Effector memory CD4-positive, alpha-beta T cell (primary cell): ENCODE results near the gene RMND5B.

Source experiments
- DNase-seq, 3 donors: peaks; one replicate each; pipeline ENCODE4 v3.0.0-alpha.2; 2020
- H3K27ac ChIP-seq: 2 replicates; pipeline ENCODE4 v1.7.0; 2013; ENCODE audit warnings: mild to moderate bottlenecking, low read length, moderate library complexity; ENCODE audit not compliant: insufficient read depth, poor library complexity, severe bottlenecking
- H3K27me3 ChIP-seq: replicated peaks from 2 replicates; pipeline ENCODE4 v1.7.0; 2013; ENCODE audit warnings: mild to moderate bottlenecking, low read length; ENCODE audit not compliant: insufficient read depth, control insufficient read depth, poor library complexity, severe bottlenecking
- H3K36me3 ChIP-seq: 2 replicates; pipeline ENCODE4 v1.7.0; 2013; ENCODE audit warnings: mild to moderate bottlenecking, low read length, moderate library complexity; ENCODE audit not compliant: control insufficient read depth, insufficient read depth
- H3K4me1 ChIP-seq: 2 replicates; pipeline ENCODE4 v1.7.0; 2013; ENCODE audit warnings: low read length, mild to moderate bottlenecking; ENCODE audit not compliant: control insufficient read depth, insufficient read depth, poor library complexity, severe bottlenecking
- H3K4me3 ChIP-seq: 2 replicates; pipeline ENCODE4 v1.7.0; 2013; ENCODE audit warnings: low read length, low read depth, mild to moderate bottlenecking; ENCODE audit not compliant: insufficient read depth, poor library complexity, severe bottlenecking
- H3K9me3 ChIP-seq: 2 replicates; pipeline ENCODE4 v1.7.0; 2013; ENCODE audit warnings: mild to moderate bottlenecking, low read length, moderate library complexity; ENCODE audit not compliant: control insufficient read depth

RMND5B gene

GRCh38 chr5:178163772-178164735 is 33.2 kb downstream of the RMND5B start:
- no peaks in the 10 kb centered on the region for H3K27me3 ChIP-seq
- peak; percentile 77 to 84 (median 80) for DNase-seq
- no peaks in the 10 kb centered on the region for H3K9me3 ChIP-seq
- H3K4me1 ChIP-seq = peaks cover 6% of the 10 kb centered on the region
- H3K27ac ChIP-seq = no peak overlapping the region
- no peak overlapping the region for H3K4me3 ChIP-seq
- H3K36me3 ChIP-seq = no peaks in the 10 kb centered on the region

GRCh38 chr5:178165581-178165980 is 34.8 kb downstream of the RMND5B start:
- no peaks in the 10 kb centered on the region for H3K9me3 ChIP-seq
- no peaks in the 10 kb centered on the region for H3K27me3 ChIP-seq
- peaks cover 6% of the 10 kb centered on the region for H3K4me1 ChIP-seq
- no peak overlapping the region for H3K27ac ChIP-seq
- no peak overlapping the region for H3K4me3 ChIP-seq
- no peaks in the 10 kb centered on the region for H3K36me3 ChIP-seq
- DNase-seq = no peak

GRCh38 chr5:178170455-178170854 is 39.6 kb downstream of the RMND5B start:
- Histone ChIP-seq H3K27me3 (no peaks in the 10 kb centered on the region), H3K36me3 (no peaks in the 10 kb centered on the region), H3K9me3 (no peaks in the 10 kb centered on the region), H3K4me1 (no peaks in the 10 kb centered on the region), H3K4me3 (no peak overlapping the region), H3K27ac (no peak overlapping the region)
- DNase-seq = no peak

- H3K4me3 ChIP-seq = no peak overlapping the region
- DNase-seq = no peak
Observed at GRCh38 chr5:178174456-178174855, 43.6 kb downstream of the RMND5B start.

GRCh38 chr5:178176791-178177190 is 46.0 kb downstream of the RMND5B start:
- DNase-seq = no peak
- H3K9me3 ChIP-seq = no peaks in the 10 kb centered on the region

More at GRCh38 chr5:178174456-178174855, 43.6 kb downstream of the RMND5B start:
- H3K36me3 ChIP-seq = no peaks in the 10 kb centered on the region
- no peaks in the 10 kb centered on the region for H3K4me1 ChIP-seq
- no peaks in the 10 kb centered on the region for H3K9me3 ChIP-seq
- H3K27me3 ChIP-seq = no peaks in the 10 kb centered on the region
- H3K27ac ChIP-seq = no peak overlapping the region

GRCh38 chr5:178177569-178177968 is 46.8 kb downstream of the RMND5B start:
- Histone ChIP-seq H3K27ac (no peak overlapping the region), H3K4me3 (no peak overlapping the region)

More at GRCh38 chr5:178176791-178177190, 46.0 kb downstream of the RMND5B start:
- Histone ChIP-seq H3K4me1 (no peaks in the 10 kb centered on the region), H3K27me3 (no peaks in the 10 kb centered on the region), H3K27ac (no peak overlapping the region), H3K36me3 (no peaks in the 10 kb centered on the region), H3K4me3 (no peak overlapping the region)

GRCh38 chr5:178180141-178180863 is 49.5 kb downstream of the RMND5B start:
- no peak for DNase-seq
- no peaks in the 10 kb centered on the region for H3K27me3 ChIP-seq

More at GRCh38 chr5:178177569-178177968, 46.8 kb downstream of the RMND5B start:
- Histone ChIP-seq H3K4me1 (no peaks in the 10 kb centered on the region), H3K36me3 (no peaks in the 10 kb centered on the region), H3K27me3 (no peaks in the 10 kb centered on the region), H3K9me3 (no peaks in the 10 kb centered on the region)
- DNase-seq = no peak

GRCh38 chr5:178182158-178182876 is 51.5 kb downstream of the RMND5B start:
- H3K27ac ChIP-seq = no peak overlapping the region
- no peaks in the 10 kb centered on the region for H3K27me3 ChIP-seq
- DNase-seq = no peak
- no peaks in the 10 kb centered on the region for H3K4me1 ChIP-seq
- no peak overlapping the region for H3K4me3 ChIP-seq
- H3K36me3 ChIP-seq = no peaks in the 10 kb centered on the region
- no peaks in the 10 kb centered on the region for H3K9me3 ChIP-seq

More at GRCh38 chr5:178180141-178180863, 49.5 kb downstream of the RMND5B start:
- H3K27ac ChIP-seq = no peak overlapping the region
- H3K4me1 ChIP-seq = no peaks in the 10 kb centered on the region
- H3K36me3 ChIP-seq = no peaks in the 10 kb centered on the region
- no peaks in the 10 kb centered on the region for H3K9me3 ChIP-seq
- no peak overlapping the region for H3K4me3 ChIP-seq

- Histone ChIP-seq H3K9me3 (no peaks in the 10 kb centered on the region), H3K27ac (no peak overlapping the region), H3K4me3 (no peak overlapping the region), H3K4me1 (no peaks in the 10 kb centered on the region), H3K36me3 (no peaks in the 10 kb centered on the region), H3K27me3 (no peaks in the 10 kb centered on the region)
- no peak for DNase-seq
Observed at GRCh38 chr5:178186427-178186826, 55.6 kb downstream of the RMND5B start.
